Memory B cell (primary cell): Measurements from ENCODE around the gene TM4SF5.

Experiments
- ATAC-seq: fragments of 150-1000 bp; cut with Tn5 transposase; 2 replicates; pipeline ENCODE4 v1.10.0; 2021; ENCODE audit warnings: low read depth, mild to moderate bottlenecking, moderate library complexity
- DNase-seq, 2 donors: peaks; one replicate each; pipeline ENCODE4 v3.0.0; 2022; ENCODE audit warnings: low spot score in 2 of 2
- H3K27ac Mint-ChIP-seq: one replicate; pipeline ENCODE4 v1.8.0; 2022; ENCODE audit warnings: mild to moderate bottlenecking, moderate library complexity, mixed read lengths
- H3K27me3 Mint-ChIP-seq: one replicate; pipeline ENCODE4 v1.8.0; 2022; ENCODE audit warnings: mixed read lengths
- H3K36me3 Mint-ChIP-seq: one replicate; pipeline ENCODE4 v1.8.0; 2022; ENCODE audit warnings: mild to moderate bottlenecking, mixed read lengths
- H3K4me1 Mint-ChIP-seq: one replicate; pipeline ENCODE4 v1.8.0; 2022; ENCODE audit warnings: mixed read lengths
- H3K4me3 Mint-ChIP-seq: one replicate; pipeline ENCODE4 v1.8.0; 2022; ENCODE audit warnings: mild to moderate bottlenecking, moderate library complexity, mixed read lengths
- H3K9me3 Mint-ChIP-seq: one replicate; pipeline ENCODE4 v1.8.0; 2022; ENCODE audit warnings: mixed read lengths

TM4SF5 gene

DNA sequence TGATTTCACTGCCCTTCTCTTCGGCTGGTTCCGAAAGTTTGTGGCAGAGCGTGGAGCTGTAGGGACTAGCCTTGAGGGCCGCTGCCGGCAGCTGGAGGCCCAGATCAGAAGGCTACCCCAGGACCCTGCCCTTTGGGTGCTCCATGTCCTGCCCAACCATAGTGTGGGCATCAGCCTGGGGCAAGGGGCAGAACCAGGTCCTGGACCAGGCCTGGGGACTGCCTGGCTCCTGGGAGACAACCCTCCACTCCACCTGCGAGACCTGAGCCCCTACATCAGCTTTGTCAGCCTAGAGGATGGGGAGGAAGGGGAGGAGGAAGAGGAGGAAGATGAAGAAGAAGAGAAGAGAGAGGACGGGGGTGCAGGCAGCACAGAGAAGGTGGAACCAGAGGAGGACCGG, 31.1 kb upstream of the TM4SF5 start:
- H3K27ac Mint-ChIP-seq, result peak overlapping the region; percentile 63
- H3K9me3 Mint-ChIP-seq, result no peaks in the 10 kb centered on the region
- DNase-seq (no peak), ATAC-seq (no peak)
- peak overlapping the region; percentile 81 for H3K4me3 Mint-ChIP-seq
- H3K27me3 Mint-ChIP-seq, result peaks cover 15% of the 10 kb centered on the region
- peaks cover 24% of the 10 kb centered on the region for H3K4me1 Mint-ChIP-seq
- no peaks in the 10 kb centered on the region for H3K36me3 Mint-ChIP-seq

DNA sequence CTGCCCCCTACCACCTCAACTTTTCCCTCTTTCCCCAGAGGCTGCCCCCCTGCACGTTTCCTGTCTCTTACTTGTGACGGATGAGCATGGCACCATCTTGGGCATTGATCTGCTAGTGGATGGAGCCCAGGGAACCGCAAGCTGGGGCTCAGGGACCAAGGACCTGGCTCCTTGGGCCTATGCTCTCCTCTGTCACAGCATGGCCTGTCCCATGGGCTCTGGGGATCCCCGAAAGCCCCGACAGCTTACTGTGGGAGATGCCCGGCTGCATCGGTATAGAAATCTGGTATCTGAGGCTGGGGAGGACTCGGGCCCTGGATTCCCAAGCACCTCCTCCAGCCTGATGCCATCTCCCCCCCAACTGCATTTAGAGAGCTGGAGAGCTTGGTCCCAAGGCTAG, 30.1 kb upstream of the TM4SF5 start:
- ATAC-seq, result no peak
- DNase-seq, result no peak
- Mint-ChIP-seq H3K27me3 (peaks cover 15% of the 10 kb centered on the region), H3K4me3 (peak overlapping the region; percentile 35), H3K4me1 (peaks cover 24% of the 10 kb centered on the region), H3K27ac (no peak overlapping the region), H3K36me3 (no peaks in the 10 kb centered on the region), H3K9me3 (no peaks in the 10 kb centered on the region)

DNA sequence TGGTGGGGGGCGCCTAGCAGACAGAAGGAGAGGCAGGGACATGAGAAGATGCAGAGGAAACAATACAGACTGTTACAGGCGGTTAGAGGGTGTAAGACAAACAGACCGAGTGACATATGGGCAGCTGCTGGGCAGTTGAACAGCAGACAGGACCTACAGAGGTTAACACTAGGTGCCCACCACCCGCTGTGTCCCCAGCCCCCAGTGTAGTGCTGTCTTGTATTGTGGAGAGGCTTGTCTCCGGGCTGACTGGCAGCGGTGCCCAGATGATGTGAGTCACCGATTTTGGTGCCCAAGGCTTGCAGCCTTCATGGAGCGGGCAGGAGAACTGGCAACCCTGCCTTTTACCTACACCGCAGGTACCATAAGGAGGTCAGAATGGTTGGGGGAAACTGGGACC, 29.6 kb upstream of the TM4SF5 start:
- H3K27ac Mint-ChIP-seq, result no peak overlapping the region

GRCh38 chr17:4742629-4743028, 29.1 kb upstream of the TM4SF5 start:
- no peaks in the 10 kb centered on the region for H3K9me3 Mint-ChIP-seq
- H3K4me3 Mint-ChIP-seq, result no peak overlapping the region
- DNase-seq, result no peak
- no peaks in the 10 kb centered on the region for H3K36me3 Mint-ChIP-seq
- H3K4me1 Mint-ChIP-seq, result peaks cover 24% of the 10 kb centered on the region
- no peak overlapping the region for H3K27ac Mint-ChIP-seq
- H3K27me3 Mint-ChIP-seq, result peaks cover 15% of the 10 kb centered on the region
- no peak for ATAC-seq

More for the DNA sequence above, 29.6 kb upstream of the TM4SF5 start:
- no peaks in the 10 kb centered on the region for H3K9me3 Mint-ChIP-seq
- no peak overlapping the region for H3K4me3 Mint-ChIP-seq
- H3K4me1 Mint-ChIP-seq, result peaks cover 24% of the 10 kb centered on the region
- H3K27me3 Mint-ChIP-seq, result peaks cover 15% of the 10 kb centered on the region
- no peak for ATAC-seq
- no peak for DNase-seq
- no peaks in the 10 kb centered on the region for H3K36me3 Mint-ChIP-seq

GRCh38 chr17:4743216-4743615, 28.5 kb upstream of the TM4SF5 start:
- Mint-ChIP-seq H3K27me3 (peaks cover 15% of the 10 kb centered on the region), H3K27ac (no peak overlapping the region), H3K36me3 (no peaks in the 10 kb centered on the region), H3K4me1 (peaks cover 27% of the 10 kb centered on the region), H3K4me3 (no peak overlapping the region), H3K9me3 (no peaks in the 10 kb centered on the region)
- DNase-seq (no peak), ATAC-seq (no peak)

DNA sequence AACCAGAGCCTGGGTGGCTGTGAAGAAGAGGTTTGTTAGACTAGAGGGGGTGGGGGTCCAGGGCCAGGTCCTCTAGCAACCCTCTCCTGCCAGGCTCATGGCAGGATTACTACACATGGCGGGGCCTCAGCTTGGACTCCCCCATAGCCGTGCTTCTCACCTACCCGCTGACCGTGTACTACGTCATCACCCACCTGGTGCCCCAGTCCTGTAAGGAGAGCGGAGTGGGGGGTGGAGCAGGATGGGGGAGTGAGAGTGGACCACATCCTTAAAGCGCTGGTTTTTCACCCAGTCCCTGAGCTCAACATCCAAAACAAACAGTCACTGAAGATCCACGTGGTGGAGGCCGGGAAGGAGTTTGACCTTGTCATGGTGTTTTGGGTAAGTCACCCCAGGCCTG, 27.8 kb upstream of the TM4SF5 start:
- Mint-ChIP-seq H3K4me1 (peaks cover 25% of the 10 kb centered on the region), H3K27me3 (peaks cover 15% of the 10 kb centered on the region), H3K36me3 (no peaks in the 10 kb centered on the region), H3K4me3 (no peak overlapping the region), H3K9me3 (no peaks in the 10 kb centered on the region), H3K27ac (no peak overlapping the region)
- no peak for ATAC-seq
- DNase-seq, result no peak

GRCh38 chr17:4744999-4745969, 26.4 kb upstream of the TM4SF5 start:
- no peaks in the 10 kb centered on the region for H3K36me3 Mint-ChIP-seq
- peaks cover 20% of the 10 kb centered on the region for H3K4me1 Mint-ChIP-seq
- H3K27me3 Mint-ChIP-seq, result peaks cover 17% of the 10 kb centered on the region
- peak overlapping the region; percentile 70 for H3K27ac Mint-ChIP-seq
- no peaks in the 10 kb centered on the region for H3K9me3 Mint-ChIP-seq
- no peak for ATAC-seq
- DNase-seq, result no peak
- H3K4me3 Mint-ChIP-seq, result no peak overlapping the region

- DNase-seq, result peak in 1 of 2 donors; percentile 16
- H3K36me3 Mint-ChIP-seq, result no peaks in the 10 kb centered on the region
- H3K4me3 Mint-ChIP-seq, result peak overlapping the region; percentile 51
- H3K27me3 Mint-ChIP-seq, result peaks cover 16% of the 10 kb centered on the region
- ATAC-seq, result peak; percentile 97
- peaks cover 16% of the 10 kb centered on the region for H3K4me1 Mint-ChIP-seq
- H3K9me3 Mint-ChIP-seq, result no peaks in the 10 kb centered on the region
- no peak overlapping the region for H3K27ac Mint-ChIP-seq
Measured at GRCh38 chr17:4747847-4748246, 23.8 kb upstream of the TM4SF5 start.

DNA sequence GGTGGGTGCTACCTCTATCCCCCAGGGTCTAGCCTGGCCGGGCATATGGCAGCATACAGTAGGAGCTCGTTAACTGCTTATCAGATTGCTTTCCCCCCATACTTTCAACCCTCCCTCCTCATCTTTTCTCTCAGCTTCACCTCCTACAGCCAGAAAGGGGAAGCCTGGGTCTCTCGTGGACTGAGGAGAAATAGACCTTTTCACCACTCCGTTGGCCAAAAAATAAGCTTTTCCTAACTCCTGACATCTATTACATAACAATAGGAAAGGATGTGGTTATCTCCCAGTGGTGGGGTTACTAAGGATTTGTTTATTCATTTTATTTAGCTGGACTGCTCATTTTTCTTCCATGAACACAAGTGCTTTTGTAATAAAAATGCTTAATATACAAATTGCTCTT, 23.0 kb upstream of the TM4SF5 start:
- no peak overlapping the region for H3K27ac Mint-ChIP-seq
- peak overlapping the region; percentile 15 for H3K4me3 Mint-ChIP-seq
- no peaks in the 10 kb centered on the region for H3K9me3 Mint-ChIP-seq
- DNase-seq, result no peak
- H3K4me1 Mint-ChIP-seq, result peaks cover 16% of the 10 kb centered on the region
- ATAC-seq, result no peak
- no peaks in the 10 kb centered on the region for H3K36me3 Mint-ChIP-seq
- H3K27me3 Mint-ChIP-seq, result peaks cover 12% of the 10 kb centered on the region

- H3K4me3 Mint-ChIP-seq, result no peak overlapping the region
- DNase-seq (no peak), ATAC-seq (no peak)
- peaks cover 13% of the 10 kb centered on the region for H3K27me3 Mint-ChIP-seq
- no peak overlapping the region for H3K27ac Mint-ChIP-seq
- peaks cover 10% of the 10 kb centered on the region for H3K4me1 Mint-ChIP-seq
- H3K9me3 Mint-ChIP-seq, result no peaks in the 10 kb centered on the region
- no peaks in the 10 kb centered on the region for H3K36me3 Mint-ChIP-seq
Measured at GRCh38 chr17:4750606-4751005, 21.1 kb upstream of the TM4SF5 start.

DNA sequence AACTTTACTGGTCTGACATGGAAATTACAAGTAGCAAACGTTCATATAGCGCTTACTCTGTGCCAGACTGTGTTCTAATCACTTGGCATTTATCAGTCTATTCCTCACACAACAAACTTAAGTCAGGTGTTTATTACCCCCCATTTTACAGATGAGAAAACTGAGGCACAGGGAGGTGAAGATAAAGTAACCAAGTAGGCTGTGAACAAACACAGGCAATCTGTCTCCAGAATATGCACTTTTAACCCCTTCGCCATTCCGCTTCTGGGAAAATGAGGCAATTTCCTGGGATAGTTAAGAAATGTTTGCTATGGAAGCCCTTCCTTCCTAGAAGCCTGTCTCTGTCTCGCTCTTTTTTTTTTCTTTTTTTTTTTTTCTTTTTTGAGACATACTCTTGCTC, 19.8 kb upstream of the TM4SF5 start:
- ATAC-seq, result no peak
- no peak overlapping the region for H3K27ac Mint-ChIP-seq
- H3K4me3 Mint-ChIP-seq, result no peak overlapping the region

GRCh38 chr17:4753392-4753791, 18.3 kb upstream of the TM4SF5 start:
- Mint-ChIP-seq H3K4me3 (no peak overlapping the region), H3K36me3 (no peaks in the 10 kb centered on the region), H3K4me1 (peaks cover 4% of the 10 kb centered on the region), H3K27ac (no peak overlapping the region), H3K27me3 (peaks cover 14% of the 10 kb centered on the region), H3K9me3 (no peaks in the 10 kb centered on the region)
- ATAC-seq (no peak), DNase-seq (no peak)

More for the DNA sequence above, 19.8 kb upstream of the TM4SF5 start:
- Mint-ChIP-seq H3K27me3 (peaks cover 13% of the 10 kb centered on the region), H3K4me1 (peaks cover 10% of the 10 kb centered on the region), H3K9me3 (no peaks in the 10 kb centered on the region), H3K36me3 (no peaks in the 10 kb centered on the region)
- DNase-seq, result no peak

DNA sequence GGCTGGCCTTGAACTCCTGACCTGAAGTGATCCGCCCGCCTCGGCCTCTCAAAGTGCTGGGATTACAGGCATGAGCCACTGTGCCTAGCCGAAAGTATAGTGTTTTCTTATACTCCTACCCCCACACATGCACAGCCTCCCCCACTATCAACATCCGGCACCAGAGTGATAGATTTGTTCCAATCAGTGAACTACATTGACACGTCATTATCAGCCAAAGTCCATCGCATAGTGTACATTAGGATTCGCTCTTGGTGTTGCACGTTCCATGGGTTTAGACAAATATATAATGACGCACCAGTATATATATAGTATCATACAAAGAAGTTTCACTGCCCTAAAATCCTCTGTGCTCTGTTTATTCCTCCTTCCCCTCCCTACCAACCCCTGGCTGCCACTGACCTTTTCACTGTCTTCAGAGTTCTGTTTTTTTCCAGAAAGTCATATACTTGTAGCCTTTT, 11.9 kb upstream of the TM4SF5 start:
- H3K27me3 Mint-ChIP-seq, result peaks cover 12% of the 10 kb centered on the region
- H3K27ac Mint-ChIP-seq, result no peak overlapping the region
- DNase-seq (no peak), ATAC-seq (no peak)
- peaks cover 4% of the 10 kb centered on the region for H3K4me1 Mint-ChIP-seq
- no peak overlapping the region for H3K4me3 Mint-ChIP-seq
- H3K36me3 Mint-ChIP-seq, result no peaks in the 10 kb centered on the region
- no peaks in the 10 kb centered on the region for H3K9me3 Mint-ChIP-seq

DNA sequence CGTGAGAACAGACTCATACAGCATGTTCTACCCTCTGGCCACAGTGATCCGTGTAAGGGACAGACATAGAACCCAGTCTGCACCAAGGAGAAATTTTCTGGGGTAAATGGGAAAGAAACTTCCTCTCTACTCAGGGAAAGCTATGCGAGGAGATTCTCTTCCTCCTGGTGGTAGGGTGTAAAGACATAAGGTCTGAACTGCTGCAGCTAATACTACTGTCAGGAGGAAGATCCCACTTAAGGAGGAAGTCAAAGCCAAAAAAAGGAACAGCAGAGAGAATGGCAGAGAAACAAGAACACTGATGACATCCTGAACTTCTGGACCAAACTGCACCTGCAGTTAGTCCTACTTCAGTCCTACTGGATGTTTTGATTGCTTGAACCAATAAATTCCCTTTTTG, 7.1 kb upstream of the TM4SF5 start:
- Mint-ChIP-seq H3K4me1 (peaks cover 4% of the 10 kb centered on the region), H3K36me3 (no peaks in the 10 kb centered on the region), H3K9me3 (no peaks in the 10 kb centered on the region), H3K27ac (no peak overlapping the region), H3K4me3 (no peak overlapping the region), H3K27me3 (peaks cover 9% of the 10 kb centered on the region)
- DNase-seq (no peak), ATAC-seq (no peak)

GRCh38 chr17:4766201-4766600, 5.5 kb upstream of the TM4SF5 start:
- no peak overlapping the region for H3K27ac Mint-ChIP-seq
- peaks cover 11% of the 10 kb centered on the region for H3K27me3 Mint-ChIP-seq
- H3K4me1 Mint-ChIP-seq, result peaks cover 4% of the 10 kb centered on the region
- H3K9me3 Mint-ChIP-seq, result no peaks in the 10 kb centered on the region
- ATAC-seq, result peak; percentile 31
- DNase-seq, result no peak
- H3K4me3 Mint-ChIP-seq, result no peak overlapping the region
- H3K36me3 Mint-ChIP-seq, result no peaks in the 10 kb centered on the region
